Adrenal gland (tissue), 12 donors: ENCODE measurements around the gene STX16. TPM values are rescaled to one million over a fixed set of nuclear protein-coding genes. Genes with fewer than 3 reads are reported as not detected.

Experiments
- DNase-seq, 7 donors: peaks; one replicate each; pipeline ENCODE4 v3.0.0-alpha.2; 2019 to 2020
- H3K27ac ChIP-seq, 5 donors: fragments of 200-600 bp; sonication (generic) in 4 of 5; 1 replicate in 3 of 5; 2 replicates in 2 of 5; pipeline versions ENCODE4 v1.5.1 to v1.8.0; 2016 to 2020; ENCODE audit warnings: mild to moderate bottlenecking in 1 of 5
- H3K27me3 ChIP-seq: fragments of 200-600 bp; 2 replicates; pipeline ENCODE4 v1.8.0; 2021
- H3K36me3 ChIP-seq, 2 donors: fragments of 200-600 bp; replicated peaks in 1 of 2; 1 replicate in 1 of 2; 2 replicates in 1 of 2; pipeline versions ENCODE4 v1.5.1 to v1.8.0; 2018 to 2022
- H3K4me1 ChIP-seq, 2 donors: fragments of 200-600 bp; replicated peaks in 1 of 2; 1 replicate in 1 of 2; 2 replicates in 1 of 2; pipeline versions ENCODE4 v1.5.1 to v1.8.0; 2018 to 2021
- H3K4me3 ChIP-seq, 4 donors: fragments of 200-600 bp; sonication (generic) in 3 of 4; one replicate each; pipeline ENCODE4 v1.5.1; 2016 to 2018
- H3K9me3 ChIP-seq, 3 donors: fragments of 200-600 bp; sonication (generic) in 1 of 3; replicated peaks in 1 of 3; 1 replicate in 2 of 3; 2 replicates in 1 of 3; pipeline versions ENCODE4 v1.5.1 to v1.8.0; 2016 to 2021
- POLR2A ChIP-seq, 2 donors: fragments of 450-650 bp; IDR thresholded peaks; one replicate each; pipeline ENCODE4 v1.6.1; 2017; ENCODE audit warnings: antibody characterized with exemption in 2 of 2, mild to moderate bottlenecking in 2 of 2, moderate library complexity in 1 of 2
- WGBS, 4 donors: extraction: QIAGEN DNeasy Blood & Tissue Kit in 2 of 4; methylation state at CpG; one replicate each; pipeline versions ENCODE4 v1.1.5 to v1.1.7; 2013 to 2017; 5-methylcytosine and 5-hydroxymethylcytosine counted together
- intact Hi-C, 2 donors: fragments of 100-400 bp; cut with DNase I; formaldehyde crosslinking; loops; one replicate each; pipeline versions ENCODE4 v1.14.1 to v1.15.0; 2022 to 2023
- polyA plus RNA-seq, 3 donors: library from polyadenylated mRNA; stranded (reverse); fragments of 200-250 nt in 2 of 3; fragments of 350-450 nt in 1 of 3; fragmentation: Illumina TruSeq in 1 of 3; extraction: RNeasy Lipid Tissue Mini Kit (QIAGEN cat#74804) in 1 of 3; gene quantifications; one replicate each; pipeline ENCODE4 v1.2.3, GENCODE V29; 2013 to 2014
- total RNA-seq, 9 donors: library from RNA; depleted of rRNA in 4 of 9; stranded (reverse); fragments of >200 nt in 4 of 9; fragments of 120-200 nt in 1 of 9; fragmentation: NEBNext Ultra II Directional in 1 of 9; extraction: Animal tissue kit (Norgen Biotek cat#: 25700) in 1 of 9; gene quantifications; one replicate each; pipeline versions ENCODE4 v1.1.0 to v1.2.4, GENCODE V29; 2013 to 2023
- TF ChIP-seq, protein P1 (sequence below), 6 experiments: fragments of 450-650 bp in 4 of 6; fragments of 200-600 bp in 2 of 6; sonication (generic) in 1 of 6; IDR thresholded peaks; 1 replicate in 5 of 6; 2 replicates in 1 of 6; pipeline versions ENCODE4 v1.5.1 to v1.8.0; 2016 to 2021; ENCODE audit warnings: antibody characterized with exemption in 6 of 6, mild to moderate bottlenecking in 2 of 6, moderate library complexity in 1 of 6
- donor health status: healthy with polysubstance abuse.
- donor health status: Bipolar disorder and iron deficiency.
- donor health status: DM: yes; HTN: yes; CAD: no.
- donor health status: DM: no; HTN: no; CAD: no.
- donor health status: DM: no; HTN: no; CAD: no.
- donor health status: DM: yes; HTN: yes; CAD: no.

STX16 gene
- total and polyA plus RNA-seq, 12 donors = 29.3 to 134 (median 43.6) TPM

DNA sequence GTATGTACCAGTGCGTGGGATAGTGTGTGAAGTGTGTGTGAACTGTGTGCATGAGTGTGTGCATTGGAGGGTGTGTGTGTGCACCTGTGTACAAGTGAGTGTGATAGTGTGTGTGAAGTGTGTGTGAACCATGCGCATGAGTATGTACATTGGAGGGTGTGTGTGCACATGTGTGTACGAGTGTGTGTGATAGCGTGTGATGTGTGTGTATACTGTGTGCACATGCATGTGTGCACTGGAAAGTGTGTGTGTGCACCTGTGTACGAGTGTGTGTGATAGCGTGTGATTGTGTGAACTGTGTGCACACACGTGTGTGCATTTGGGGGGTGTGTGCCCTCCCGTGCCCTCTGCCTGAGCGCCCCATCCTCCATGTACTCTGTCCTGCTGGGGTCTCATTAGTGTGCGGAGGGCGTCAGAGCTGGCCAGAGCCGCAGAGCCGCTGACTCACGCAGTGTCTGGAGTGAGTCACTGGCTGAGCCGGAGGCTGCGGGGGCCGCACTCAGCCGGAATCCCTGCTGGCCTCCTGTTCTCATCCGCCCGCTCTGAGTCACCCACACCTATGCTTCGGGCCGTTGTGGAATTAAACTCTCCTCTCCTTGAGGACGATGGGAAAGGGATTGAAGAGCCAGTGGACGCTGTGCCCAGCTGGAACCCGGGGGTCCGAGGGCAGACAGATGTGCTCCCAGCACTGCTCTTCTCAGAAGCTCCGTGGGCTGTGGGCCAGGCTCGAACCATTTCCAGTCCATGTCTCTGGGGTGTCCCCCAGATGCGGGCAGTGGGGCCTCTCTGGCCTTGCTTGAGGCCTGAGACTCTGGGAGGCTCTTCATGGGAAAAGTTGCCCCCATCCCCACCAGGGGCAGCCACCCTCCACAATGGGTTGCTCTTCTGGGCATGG is 27.3 kb upstream of the STX16 start:
- peak; percentile 78 to 89 (median 87) for DNase-seq
- H3K27me3 ChIP-seq = no peaks in the 10 kb centered on the region
- no peaks in the 10 kb centered on the region for H3K36me3 ChIP-seq
- no peaks in the 10 kb centered on the region for H3K4me1 ChIP-seq
- intact Hi-C loops = no loop called here
- no peak for TF ChIP-seq POLR2A (IDR thresholded peaks at IDR 0.05)
- TF ChIP-seq, protein P1, sequence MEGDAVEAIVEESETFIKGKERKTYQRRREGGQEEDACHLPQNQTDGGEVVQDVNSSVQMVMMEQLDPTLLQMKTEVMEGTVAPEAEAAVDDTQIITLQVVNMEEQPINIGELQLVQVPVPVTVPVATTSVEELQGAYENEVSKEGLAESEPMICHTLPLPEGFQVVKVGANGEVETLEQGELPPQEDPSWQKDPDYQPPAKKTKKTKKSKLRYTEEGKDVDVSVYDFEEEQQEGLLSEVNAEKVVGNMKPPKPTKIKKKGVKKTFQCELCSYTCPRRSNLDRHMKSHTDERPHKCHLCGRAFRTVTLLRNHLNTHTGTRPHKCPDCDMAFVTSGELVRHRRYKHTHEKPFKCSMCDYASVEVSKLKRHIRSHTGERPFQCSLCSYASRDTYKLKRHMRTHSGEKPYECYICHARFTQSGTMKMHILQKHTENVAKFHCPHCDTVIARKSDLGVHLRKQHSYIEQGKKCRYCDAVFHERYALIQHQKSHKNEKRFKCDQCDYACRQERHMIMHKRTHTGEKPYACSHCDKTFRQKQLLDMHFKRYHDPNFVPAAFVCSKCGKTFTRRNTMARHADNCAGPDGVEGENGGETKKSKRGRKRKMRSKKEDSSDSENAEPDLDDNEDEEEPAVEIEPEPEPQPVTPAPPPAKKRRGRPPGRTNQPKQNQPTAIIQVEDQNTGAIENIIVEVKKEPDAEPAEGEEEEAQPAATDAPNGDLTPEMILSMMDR (IDR thresholded peaks at IDR 0.05) = no peak
- H3K9me3 ChIP-seq = no peaks in the 10 kb centered on the region
- H3K4me3 ChIP-seq = no peak overlapping the region
- WGBS, 4 donors = 43 to 75% (median 52%) methylated on average over 21 to 29 of the region's 29 CpGs
- no peak overlapping the region for H3K27ac ChIP-seq

DNA sequence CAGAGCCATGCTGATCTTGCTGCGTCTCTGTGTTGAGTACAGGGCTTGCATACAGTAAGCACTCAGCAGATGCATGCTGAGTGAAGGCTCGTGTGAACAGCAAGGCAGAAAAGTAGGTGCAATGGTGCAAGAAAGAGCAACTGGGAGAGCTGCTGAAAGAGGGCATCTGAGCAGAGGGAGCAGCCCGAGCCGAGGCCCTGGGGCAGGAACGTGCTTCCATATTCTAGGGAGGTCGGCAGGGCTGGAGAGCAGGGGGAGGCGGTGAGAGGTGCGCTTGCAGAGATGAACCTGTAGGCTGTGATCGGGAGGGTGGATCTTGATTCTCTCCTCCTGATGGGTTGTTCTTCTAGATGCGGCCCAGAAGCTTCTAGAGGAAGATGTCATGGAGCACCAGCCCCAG is 26.4 kb upstream of the STX16 start:
- H3K27me3 ChIP-seq = no peaks in the 10 kb centered on the region
- intact Hi-C loops = no loop called here
- H3K4me1 ChIP-seq = no peaks in the 10 kb centered on the region
- H3K36me3 ChIP-seq = no peaks in the 10 kb centered on the region
- no peak for DNase-seq
- WGBS, 4 donors = 89 to 96% (median 94%) methylated on average over 10 of the region's 10 CpGs
- H3K4me3 ChIP-seq = no peak overlapping the region
- TF ChIP-seq POLR2A (IDR thresholded peaks at IDR 0.05) = no peak
- TF ChIP-seq, protein P1 (IDR thresholded peaks at IDR 0.05) = no peak
- H3K27ac ChIP-seq = no peak overlapping the region
- H3K9me3 ChIP-seq = no peaks in the 10 kb centered on the region

DNA sequence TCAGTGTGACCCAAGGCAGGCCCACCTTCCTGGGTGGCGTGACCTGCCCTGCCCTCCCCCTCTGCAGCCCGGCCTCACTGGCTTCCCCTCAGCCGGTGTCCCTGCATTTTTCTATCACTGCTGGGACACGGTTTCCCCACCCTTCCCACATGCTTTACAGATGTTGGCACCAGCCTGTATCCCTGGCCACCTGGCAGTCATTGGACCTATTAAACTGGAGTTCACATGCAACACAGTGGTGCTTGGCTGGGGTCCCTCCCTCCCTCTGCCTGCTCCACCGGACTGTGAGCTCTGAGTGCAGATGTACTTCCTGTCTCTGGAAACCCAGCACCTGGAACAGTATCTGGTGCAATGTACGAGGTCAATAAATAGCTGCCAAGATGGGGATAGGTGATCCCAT is 25.5 kb upstream of the STX16 start:
- intact Hi-C loops = no loop called here

DNA sequence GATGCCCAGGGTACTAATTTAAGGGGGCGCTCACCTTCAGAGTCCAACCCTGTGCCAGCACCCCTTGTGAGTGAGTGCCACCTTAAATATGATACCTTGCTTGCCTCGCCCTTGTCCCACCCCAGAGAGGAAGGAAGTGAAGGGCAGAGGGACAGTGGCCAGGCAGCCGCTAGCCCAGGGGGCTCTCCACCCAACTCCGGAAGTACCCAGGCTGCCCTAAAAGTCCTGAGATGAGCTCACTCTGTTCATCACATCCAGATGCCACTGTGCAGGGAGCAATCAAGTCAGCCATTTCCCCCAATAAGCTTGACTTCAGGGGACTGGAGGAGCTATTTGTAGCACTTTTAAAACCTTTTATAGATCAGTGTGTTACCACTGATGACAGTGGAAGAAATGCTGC is 25.0 kb upstream of the STX16 start:
- no peak overlapping the region for H3K4me3 ChIP-seq
- H3K27ac ChIP-seq = no peak overlapping the region
- H3K4me1 ChIP-seq = no peaks in the 10 kb centered on the region
- TF ChIP-seq POLR2A (IDR thresholded peaks at IDR 0.05) = no peak
- TF ChIP-seq, protein P1 (IDR thresholded peaks at IDR 0.05) = no peak
- H3K27me3 ChIP-seq = no peaks in the 10 kb centered on the region
- H3K36me3 ChIP-seq = no peaks in the 10 kb centered on the region
- DNase-seq = no peak
- WGBS, 4 donors = 73 to 88% (median 77%) methylated on average over 1 to 4 of the region's 4 CpGs
- intact Hi-C loops = no loop called here
- H3K9me3 ChIP-seq = no peaks in the 10 kb centered on the region

More for the DNA sequence above, 25.5 kb upstream of the STX16 start:
- H3K27ac ChIP-seq = no peak overlapping the region
- H3K4me3 ChIP-seq = no peak overlapping the region
- H3K4me1 ChIP-seq = no peaks in the 10 kb centered on the region
- TF ChIP-seq, protein P1 (IDR thresholded peaks at IDR 0.05) = no peak
- TF ChIP-seq POLR2A (IDR thresholded peaks at IDR 0.05) = no peak
- no peaks in the 10 kb centered on the region for H3K9me3 ChIP-seq
- no peaks in the 10 kb centered on the region for H3K27me3 ChIP-seq
- no peak for DNase-seq
- no peaks in the 10 kb centered on the region for H3K36me3 ChIP-seq
- 76 to 89% (median 85%) methylated on average over 4 to 6 of the region's 6 CpGs for WGBS, 4 donors
